A549 (cell line): ENCODE data around the gene SSBP2. TPM values are rescaled to one million over a fixed set of nuclear protein-coding genes. Genes with fewer than 3 reads are reported as not detected.

ENCODE experiments used
- ATAC-seq, 2 experiments: fragments of 200-7000 bp in 1 of 2; fragments of >200 bp in 1 of 2; cut with Nextera tagmentation in 1 of 2; cut with Tn5 transposase in 1 of 2; 3 replicates each; pipeline versions ENCODE4 v1.8.0 to v1.9.1; 2018 to 2020; ENCODE audit warnings: mild to moderate bottlenecking in 1 of 2, moderate library complexity in 1 of 2
- CTCF ChIA-PET: fragments of 300-600 bp; sonication (Branson Sonifier 250); formaldehyde crosslinking; extraction: SDS; loops from one replicate; lab custom pipeline; 2021; ENCODE audit warnings: antibody characterized with exemption, inconsistent platforms; lab: Yijun Ruan, JAX
- POLR2A ChIA-PET: fragments of 350-600 bp; formaldehyde crosslinking; extraction: SDS; loops from one replicate; lab custom pipeline; 2021; ENCODE audit warnings: antibody characterized with exemption, inconsistent platforms; lab: Yijun Ruan, JAX
- DNase-seq, 2 experiments: peaks; one replicate each; pipeline versions ENCODE4 v3.0.0 to v3.0.0-alpha.2; 2011 to 2016; ENCODE audit warnings: low read depth in 1 of 2, low spot score in 1 of 2
- FAIRE-seq: peaks from 2 replicates; lab custom pipeline; 2011; peaks lifted over from hg19 to GRCh38; lab: Jason Lieb, UNC
- H3K27ac ChIP-seq, 2 experiments: fragments of >200 bp; sonication (Bioruptor Twin); formaldehyde crosslinking; 3 replicates each; pipeline ENCODE4 v1.5.1; 2016 to 2017
- H3K4me1 ChIP-seq: fragments of >200 bp; sonication (Bioruptor Twin); formaldehyde crosslinking; 3 replicates; pipeline ENCODE4 v1.6.1; 2016
- H3K4me2 ChIP-seq: fragments of >200 bp; sonication (Bioruptor Twin); formaldehyde crosslinking; 3 replicates; pipeline ENCODE4 v1.6.1; 2016
- H3K4me3 ChIP-seq: fragments of >200 bp; sonication (Bioruptor Twin); formaldehyde crosslinking; 3 replicates; pipeline ENCODE4 v1.5.1; 2016
- H3K9me3 ChIP-seq: fragments of >200 bp; sonication (Bioruptor Twin); formaldehyde crosslinking; 3 replicates; pipeline ENCODE4 v1.6.1; 2016
- ATOH8 ChIP-seq: fragments of 250-450 bp; sonication (Bioruptor Pico); IDR thresholded peaks from 2 replicates; pipeline ENCODE4 v1.5.0; 2020; ENCODE audit warnings: low read depth, mild to moderate bottlenecking, moderate library complexity
- CBX2 ChIP-seq: fragments of 200-600 bp; sonication (generic); IDR thresholded peaks from 2 replicates; pipeline ENCODE4 v1.6.1; 2016; ENCODE audit warnings: low read depth, mild to moderate bottlenecking, borderline replicate concordance
- CBX8 ChIP-seq: fragments of 200-600 bp; sonication (generic); IDR thresholded peaks from 2 replicates; pipeline ENCODE4 v1.6.1; 2016
- CHD4 ChIP-seq: fragments of 200-600 bp; sonication (generic); IDR thresholded peaks from 2 replicates; pipeline ENCODE4 v1.6.1; 2016; ENCODE audit warnings: antibody characterized with exemption, mild to moderate bottlenecking, borderline replicate concordance
- E2F6 ChIP-seq: IDR thresholded peaks from 2 replicates; pipeline ENCODE4 v1.6.1; 2012; ENCODE audit warnings: low read depth, borderline replicate concordance
- EHF ChIP-seq: fragments of 250-450 bp; sonication (Bioruptor Pico); IDR thresholded peaks from 2 replicates; pipeline ENCODE4 v1.5.0; 2020; ENCODE audit warnings: mild to moderate bottlenecking
- EHMT2 ChIP-seq: fragments of 200-600 bp; sonication (generic); IDR thresholded peaks from 2 replicates; pipeline ENCODE4 v1.6.1; 2016; ENCODE audit warnings: antibody characterized with exemption, low read depth, mild to moderate bottlenecking, moderate library complexity
- ELK1 ChIP-seq: fragments of 150-350 bp; IDR thresholded peaks from 2 replicates; pipeline ENCODE4 v1.6.1; 2014; ENCODE audit warnings: low read depth, mild to moderate bottlenecking, low read length
- ESRRA ChIP-seq: fragments of 150-350 bp; IDR thresholded peaks from 2 replicates; pipeline ENCODE4 v1.6.1; 2014; ENCODE audit warnings: mild to moderate bottlenecking, low read length, borderline replicate concordance
- FOSL2 ChIP-seq, 2 experiments: fragments of 450-650 bp in 1 of 2; fragments of >200 bp in 1 of 2; sonication (Bioruptor Twin) in 1 of 2; formaldehyde crosslinking; IDR thresholded peaks; 2 replicates each; pipeline versions ENCODE4 v1.5.0 to v1.6.1; 2016 to 2020; ENCODE audit warnings: mild to moderate bottlenecking in 1 of 2, moderate library complexity in 1 of 2
- HOXA7 ChIP-seq: fragments of 250-450 bp; sonication (Bioruptor Pico); IDR thresholded peaks from 2 replicates; pipeline ENCODE4 v1.5.0; 2020; ENCODE audit warnings: mild to moderate bottlenecking, moderate library complexity
- HOXB5 ChIP-seq: fragments of 250-450 bp; sonication (Bioruptor Pico); IDR thresholded peaks from 2 replicates; pipeline ENCODE4 v1.5.0; 2020; ENCODE audit warnings: mild to moderate bottlenecking, moderate library complexity
- NPAS2 ChIP-seq: fragments of 250-450 bp; sonication (Bioruptor Pico); IDR thresholded peaks from 2 replicates; pipeline ENCODE4 v1.8.0; 2022; ENCODE audit warnings: mild to moderate bottlenecking, moderate library complexity, borderline replicate concordance
- NR3C1 ChIP-seq: fragments of >200 bp; sonication (Bioruptor Twin); formaldehyde crosslinking; IDR thresholded peaks from 3 replicates; pipeline ENCODE4 v1.6.1; 2017
- POLR2AphosphoS2 ChIP-seq: conservative IDR thresholded peaks from 2 replicates; pipeline ENCODE4 v1.6.1; 2012; ENCODE audit warnings: low read length, improper control_type of control experiment, inconsistent platforms
- REST ChIP-seq: fragments of 200-600 bp; sonication (generic); IDR thresholded peaks from 2 replicates; pipeline ENCODE4 v1.6.1; 2016; ENCODE audit warnings: antibody characterized with exemption, mild to moderate bottlenecking, moderate library complexity
- RNF2 ChIP-seq: fragments of 200-600 bp; sonication (generic); IDR thresholded peaks from 2 replicates; pipeline ENCODE4 v1.6.1; 2016; ENCODE audit warnings: low read depth, mild to moderate bottlenecking, antibody characterized with exemption, moderate library complexity, borderline replicate concordance
- SMC3 ChIP-seq: fragments of >200 bp; sonication (Bioruptor Twin); formaldehyde crosslinking; IDR thresholded peaks from 3 replicates; pipeline ENCODE4 v1.6.1; 2018; ENCODE audit warnings: inconsistent platforms
- SREBF2 ChIP-seq: fragments of 450-650 bp; IDR thresholded peaks from 2 replicates; pipeline ENCODE4 v1.6.1; 2014; ENCODE audit warnings: mild to moderate bottlenecking, moderate library complexity
- ZFP36 ChIP-seq: fragments of 450-650 bp; IDR thresholded peaks from 2 replicates; pipeline ENCODE4 v1.6.1; 2014; ENCODE audit warnings: borderline replicate concordance; ENCODE audit not compliant: partially characterized antibody
- ZSCAN20 ChIP-seq: fragments of 250-450 bp; sonication (Bioruptor Pico); IDR thresholded peaks from 2 replicates; pipeline ENCODE4 v1.8.0; 2022; ENCODE audit warnings: mild to moderate bottlenecking, moderate library complexity
- WGBS: methylation state at CpG from one replicate; pipeline ENCODE4 v1.1.6; 2017; ENCODE audit errors: missing lambda C conversion rate; 5-methylcytosine and 5-hydroxymethylcytosine counted together
- polyA plus RNA-seq, 4 experiments: library from polyadenylated mRNA; depleted of rRNA in 3 of 4; stranded (reverse); fragments of >200 nt; fragmentation: RNase III in 1 of 4; extraction: RNeasy Plus Mini Kit Qiagen cat#74134 plus additional on column Dnase treatment in 1 of 4; gene quantifications; 2 replicates in 3 of 4; 3 replicates in 1 of 4; pipeline ENCODE4 v1.2.3, GENCODE V29; 2011 to 2017
- TF ChIP-seq, protein P1 (sequence below): IDR thresholded peaks from 2 replicates; pipeline ENCODE4 v1.6.1; 2012
- TF ChIP-seq, protein P2 (sequence below): fragments of 250-450 bp; sonication (Bioruptor Pico); IDR thresholded peaks from 2 replicates; pipeline ENCODE4 v1.5.0; 2021; ENCODE audit warnings: mild to moderate bottlenecking, moderate library complexity, borderline replicate concordance

SSBP2 gene
- polyA plus RNA-seq, 2 of the 4 experiments (the other 2 are of a cell fraction) = 4.5 to 14.2 TPM

DNA sequence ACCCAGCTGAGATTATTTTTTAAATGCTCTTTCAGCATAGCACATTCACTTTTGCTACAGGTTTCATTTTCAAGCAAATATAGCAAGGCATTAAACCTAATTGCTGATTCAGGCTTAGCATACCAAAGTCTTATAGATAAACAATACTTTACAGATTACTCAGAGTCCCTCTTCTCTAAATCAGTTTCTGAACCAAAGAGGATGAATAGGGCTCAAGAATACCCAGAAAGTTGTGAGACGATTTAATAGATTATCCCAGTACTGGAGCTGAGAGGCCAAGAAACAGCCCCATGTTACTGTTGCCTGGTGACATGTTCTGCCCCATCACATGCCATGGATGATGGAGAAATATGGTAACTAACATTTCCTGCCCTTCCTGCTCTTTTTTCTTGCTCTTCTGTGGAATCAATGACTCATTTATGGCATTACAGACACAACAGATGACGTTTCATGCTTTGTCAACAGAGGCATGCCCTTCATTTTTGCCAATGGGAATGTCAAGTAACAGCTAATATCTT, 18.1 kb upstream of the SSBP2 start (continued):
- TF ChIP-seq CBX2 (no peak), HOXB5 (CRISPR knock-in tag) (no peak), NR3C1 (no peak), ATOH8 (CRISPR knock-in tag) (no peak), ZFP36 (no peak), SREBF2 (no peak), REST (no peak), EHMT2 (no peak), ELK1 (no peak), CHD4 (no peak), E2F6 (no peak)

- no peak for FAIRE-seq
- no peak for ATAC-seq
- TF ChIP-seq, protein P1, sequence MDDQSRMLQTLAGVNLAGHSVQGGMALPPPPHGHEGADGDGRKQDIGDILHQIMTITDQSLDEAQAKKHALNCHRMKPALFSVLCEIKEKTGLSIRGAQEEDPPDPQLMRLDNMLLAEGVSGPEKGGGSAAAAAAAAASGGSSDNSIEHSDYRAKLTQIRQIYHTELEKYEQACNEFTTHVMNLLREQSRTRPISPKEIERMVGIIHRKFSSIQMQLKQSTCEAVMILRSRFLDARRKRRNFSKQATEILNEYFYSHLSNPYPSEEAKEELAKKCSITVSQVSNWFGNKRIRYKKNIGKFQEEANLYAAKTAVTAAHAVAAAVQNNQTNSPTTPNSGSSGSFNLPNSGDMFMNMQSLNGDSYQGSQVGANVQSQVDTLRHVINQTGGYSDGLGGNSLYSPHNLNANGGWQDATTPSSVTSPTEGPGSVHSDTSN = no peak
- TF ChIP-seq NPAS2 (CRISPR knock-in tag) = no peak
- no peak for TF ChIP-seq FOSL2 (IDR thresholded peaks at IDR 0.05)
- no peak for TF ChIP-seq FOSL2 (CRISPR knock-in tag; IDR thresholded peaks at IDR 0.05)
- TF ChIP-seq POLR2AphosphoS2 = no peak
- no peak for TF ChIP-seq SMC3
- TF ChIP-seq, protein P2, sequence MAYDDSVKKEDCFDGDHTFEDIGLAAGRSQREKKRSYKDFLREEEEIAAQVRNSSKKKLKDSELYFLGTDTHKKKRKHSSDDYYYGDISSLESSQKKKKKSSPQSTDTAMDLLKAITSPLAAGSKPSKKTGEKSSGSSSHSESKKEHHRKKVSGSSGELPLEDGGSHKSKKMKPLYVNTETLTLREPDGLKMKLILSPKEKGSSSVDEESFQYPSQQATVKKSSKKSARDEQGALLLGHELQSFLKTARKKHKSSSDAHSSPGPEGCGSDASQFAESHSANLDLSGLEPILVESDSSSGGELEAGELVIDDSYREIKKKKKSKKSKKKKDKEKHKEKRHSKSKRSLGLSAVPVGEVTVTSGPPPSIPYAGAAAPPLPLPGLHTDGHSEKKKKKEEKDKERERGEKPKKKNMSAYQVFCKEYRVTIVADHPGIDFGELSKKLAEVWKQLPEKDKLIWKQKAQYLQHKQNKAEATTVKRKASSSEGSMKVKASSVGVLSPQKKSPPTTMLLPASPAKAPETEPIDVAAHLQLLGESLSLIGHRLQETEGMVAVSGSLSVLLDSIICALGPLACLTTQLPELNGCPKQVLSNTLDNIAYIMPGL (CRISPR knock-in tag) = no peak
- TF ChIP-seq ATOH8 (CRISPR knock-in tag) = no peak
- no peak for TF ChIP-seq HOXA7 (CRISPR knock-in tag)
- no peak for TF ChIP-seq ESRRA
- TF ChIP-seq EHF (CRISPR knock-in tag) = no peak
- no peak for TF ChIP-seq ZSCAN20
- TF ChIP-seq CBX8 = no peak
- TF ChIP-seq RNF2 = no peak
- ChIA-PET POLR2A (interaction anchor here (2.2 kb wide), 1 partner anchor 17 kb away, joined by 9 read pairs; the partner anchor contains the start of gene SSBP2), CTCF (interaction anchor here (0.8 to 1.6 kb wide), 2 partner anchors 10 to 15 kb away, joined by 4 read pairs; no protein-coding TSS in a partner anchor)
- Histone ChIP-seq H3K27ac (peak overlapping the region; percentile 46 to 62; a peak in 2 of 6 replicates), H3K9me3 (no peaks in the 10 kb centered on the region), H3K4me3 (no peak overlapping the region), H3K4me1 (peaks cover 26% of the 10 kb centered on the region), H3K4me2 (no peak overlapping the region; the same call in 2 of the 3 replicates)
- no peak for DNase-seq
- 70% methylated on average over 2 of the region's 2 CpGs for WGBS
Observed at GRCh38 chr5:81767938-81768337, 17.0 kb upstream of the SSBP2 start.
